ENCODE measurements around the gene NOTO.
"Not testable (repeated sequence)": the region's sequence is repeated elsewhere in the genome, so short reads cannot be mapped to it uniquely, and the experiment has no call there.

The NOTO gene

DNA sequence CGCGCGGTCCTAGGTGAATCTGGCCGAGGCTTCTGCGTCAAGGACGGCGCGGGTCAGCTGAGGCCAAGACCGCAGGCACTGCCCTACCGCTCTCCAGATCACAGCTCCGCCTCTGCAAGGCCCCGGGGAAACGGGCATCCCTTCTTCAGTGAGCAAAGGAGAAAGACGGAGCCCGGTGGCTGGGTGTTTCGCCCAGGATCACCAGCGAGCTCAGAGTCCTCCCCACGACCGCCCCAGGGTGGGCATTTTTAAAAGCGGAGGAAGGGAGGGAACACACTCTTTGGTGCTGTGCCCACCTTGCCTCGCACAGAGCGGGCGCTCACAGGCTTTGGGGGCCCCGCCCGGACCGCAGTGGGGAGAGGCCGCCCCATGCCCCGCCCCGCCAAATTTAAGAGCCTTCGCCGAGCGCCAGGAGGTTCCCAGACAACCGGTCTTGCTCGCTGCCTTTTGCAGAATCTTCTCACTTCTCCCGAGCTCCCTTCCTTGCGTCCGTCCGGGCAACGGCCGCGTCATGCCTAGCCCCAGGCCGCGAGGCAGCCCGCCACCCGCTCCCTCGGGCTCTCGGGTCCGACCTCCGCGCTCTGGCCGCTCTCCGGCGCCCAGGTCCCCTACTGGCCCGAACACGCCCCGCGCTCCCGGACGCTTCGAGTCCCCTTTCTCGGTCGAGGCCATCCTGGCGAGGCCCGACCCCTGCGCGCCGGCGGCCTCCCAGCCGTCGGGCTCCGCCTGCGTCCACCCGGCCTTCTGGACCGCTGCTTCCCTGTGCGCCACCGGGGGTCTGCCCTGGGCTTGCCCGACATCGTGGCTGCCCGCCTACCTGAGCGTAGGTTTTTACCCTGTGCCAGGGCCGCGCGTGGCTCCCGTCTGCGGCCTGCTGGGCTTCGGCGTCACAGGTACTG is at the start of gene NOTO:
Gene NOTO (plus strand): TSS at position 419 of the 899 bp plus-strand sequence. CDS start 93 bp downstream, at position 512.
- no peak for DNase-seq (ENCODE audit: low read depth)

DNA sequence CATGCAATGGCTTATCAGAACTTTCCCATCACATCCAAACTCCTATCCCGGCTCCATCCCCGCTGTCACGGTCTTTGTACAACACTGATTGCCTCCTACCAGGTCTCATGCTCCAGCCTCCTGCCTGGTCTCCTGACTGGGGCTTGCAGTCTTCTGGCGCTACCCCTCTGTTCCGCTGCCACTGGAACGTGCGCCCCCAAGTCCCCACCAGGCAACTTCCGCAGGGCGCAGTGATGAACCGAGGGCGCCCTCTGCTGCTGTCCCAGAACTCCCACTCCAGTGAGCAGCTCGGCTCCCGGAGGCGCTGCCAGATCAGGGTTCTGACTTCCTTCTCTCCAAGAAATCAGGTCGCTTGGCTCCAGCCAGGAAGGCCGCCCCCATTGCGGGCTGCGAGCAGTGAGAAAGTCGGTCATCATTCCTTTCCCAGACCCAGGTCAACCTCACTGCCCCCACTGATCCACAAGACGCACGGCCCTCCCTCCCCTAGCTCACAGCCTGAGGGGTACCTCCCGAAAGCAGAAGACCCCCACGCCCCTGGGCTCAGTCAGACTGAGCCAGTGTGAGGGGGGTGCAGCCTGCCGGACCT is 45.7 kb upstream of the NOTO start:
- DNase-seq (ENCODE audit: low read depth): no peak

DNA sequence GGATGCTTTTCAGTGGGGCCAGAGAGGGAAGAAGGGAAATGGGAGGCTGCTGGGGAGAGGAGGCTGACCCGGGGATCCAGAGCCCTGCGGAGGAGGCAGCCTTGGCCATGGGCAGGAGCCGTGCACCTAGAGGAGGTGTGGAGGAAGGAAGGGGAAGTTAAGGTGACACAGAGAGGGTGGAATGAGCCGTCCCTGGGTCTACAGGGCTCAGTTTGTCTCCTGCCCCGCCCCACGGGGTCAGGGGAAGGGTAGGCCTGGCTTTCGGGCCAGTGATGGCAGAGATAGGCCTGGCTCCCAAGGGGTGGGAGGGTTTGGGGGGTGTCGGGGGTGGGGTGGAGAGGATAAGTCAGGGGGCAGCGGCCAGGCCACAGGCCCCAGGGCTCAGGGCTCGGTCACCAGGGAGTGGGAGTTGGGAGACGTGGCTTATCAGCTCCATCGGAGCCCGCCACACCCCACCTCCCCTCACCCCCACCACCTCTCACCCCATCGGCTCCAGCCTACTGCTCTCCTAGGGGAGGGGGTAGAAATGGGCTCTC is 39.5 kb upstream of the NOTO start:
- no peak for DNase-seq (ENCODE audit: low read depth)

- DNase-seq (ENCODE audit: low read depth): peak; percentile 17
Measured at GRCh38 chr2:73163483-73164367, 38.6 kb upstream of the NOTO start.

DNA sequence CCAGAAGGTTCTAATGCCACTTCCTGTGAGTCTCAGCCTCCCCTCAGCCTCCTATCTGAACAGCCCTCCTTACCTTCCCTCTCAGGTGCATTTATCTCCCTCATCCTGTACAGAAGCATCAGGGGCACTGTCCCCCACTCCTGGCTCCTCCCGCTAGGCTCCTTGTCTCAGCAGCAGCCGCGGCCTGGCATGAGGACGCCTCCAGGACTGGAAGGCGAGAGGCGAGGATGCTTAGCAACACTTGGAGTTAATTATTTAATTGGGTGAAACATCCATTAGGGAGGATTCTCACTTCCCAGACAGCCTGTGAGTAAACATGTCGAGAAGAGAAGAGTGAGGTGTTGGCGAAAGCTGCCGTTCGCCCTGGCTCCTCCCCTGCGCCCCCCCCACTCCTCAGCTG is 36.4 kb upstream of the NOTO start:
- not testable (repeated sequence) for DNase-seq (ENCODE audit: low read depth)

GRCh38 chr2:73166813-73167212 is 35.6 kb upstream of the NOTO start:
- not testable (repeated sequence) for DNase-seq (ENCODE audit: low read depth)

GRCh38 chr2:73168348-73168747 is 34.0 kb upstream of the NOTO start:
- DNase-seq (ENCODE audit: low read depth): not testable (repeated sequence)

DNA sequence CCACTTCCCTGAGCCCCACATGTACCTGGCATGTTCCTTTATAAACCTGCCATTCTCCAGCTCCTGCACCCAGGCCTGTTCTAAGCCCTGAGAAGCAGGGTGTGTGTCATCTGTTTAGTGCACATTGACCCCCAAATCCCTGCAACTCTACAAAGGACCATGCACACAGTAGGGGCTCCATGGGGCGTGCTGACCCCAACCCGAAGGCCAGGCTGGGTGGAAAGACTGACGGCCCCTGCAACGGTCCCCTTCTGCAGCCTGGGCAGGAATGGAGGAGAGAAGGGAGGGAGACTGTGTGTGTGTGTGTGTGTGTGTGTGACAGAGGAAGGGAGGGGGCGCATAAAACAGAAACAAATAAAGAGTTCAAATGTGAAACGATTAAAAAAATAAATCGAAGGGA is 32.0 kb upstream of the NOTO start:
- DNase-seq (ENCODE audit: low read depth): not testable (repeated sequence)

DNA sequence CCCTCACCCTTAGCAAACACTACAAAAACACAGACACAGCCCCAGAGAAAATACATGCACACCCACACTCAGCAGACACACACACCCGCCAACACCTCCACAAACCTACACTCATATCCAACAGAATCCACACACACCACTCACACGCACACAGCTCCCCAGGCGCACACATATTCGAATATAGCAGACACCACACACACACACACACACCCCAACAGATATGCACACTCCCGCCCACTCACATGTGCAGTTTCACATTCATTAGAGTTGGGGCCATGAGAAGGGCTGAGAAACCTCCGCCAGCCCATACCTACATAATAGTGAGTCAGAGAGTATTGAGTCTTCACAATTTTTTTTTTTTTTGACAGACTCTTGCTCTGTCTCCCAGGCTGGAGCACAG is 29.4 kb upstream of the NOTO start:
- no peak for DNase-seq (ENCODE audit: low read depth)

DNA sequence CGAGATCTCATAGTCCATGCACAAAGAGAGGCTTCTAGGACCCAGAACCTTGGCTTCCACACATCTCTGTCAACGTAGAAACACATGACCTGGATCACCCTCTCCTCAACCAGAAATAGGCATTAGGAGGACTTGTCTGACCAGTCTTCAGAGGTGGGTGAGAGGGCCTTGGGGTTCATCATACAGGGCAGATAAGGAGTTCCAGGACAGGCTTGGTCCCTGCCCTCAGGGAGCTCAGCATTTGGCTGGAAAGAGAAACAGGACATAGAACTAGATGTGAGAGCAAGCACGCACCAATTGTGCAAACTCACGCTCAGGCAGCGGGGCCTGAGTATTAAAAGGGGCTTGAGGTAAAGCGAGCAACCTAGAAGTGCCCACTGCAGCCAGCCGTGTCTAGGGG is 28.6 kb upstream of the NOTO start:
- no peak for DNase-seq (ENCODE audit: low read depth)

DNA sequence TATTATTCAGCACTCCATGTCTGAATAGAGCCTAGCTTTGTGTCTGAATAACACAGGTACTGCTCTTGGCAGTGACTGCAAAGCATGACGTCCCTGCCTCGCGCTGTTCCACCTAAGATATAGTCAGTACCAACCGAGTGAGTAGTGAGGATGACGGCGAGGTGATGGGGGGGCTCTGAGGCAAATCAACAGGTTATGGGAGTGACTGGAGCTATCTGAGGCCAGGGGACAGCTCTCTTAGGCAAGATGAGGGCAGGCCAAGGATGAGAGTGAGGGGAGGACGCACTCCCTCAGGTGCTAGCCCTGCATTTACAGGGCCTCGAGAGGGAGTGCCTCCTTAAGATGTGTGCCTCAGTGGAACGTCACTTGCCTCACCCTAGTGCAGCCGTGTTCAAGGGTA is 28.1 kb upstream of the NOTO start:
- DNase-seq (ENCODE audit: low read depth): no peak

DNA sequence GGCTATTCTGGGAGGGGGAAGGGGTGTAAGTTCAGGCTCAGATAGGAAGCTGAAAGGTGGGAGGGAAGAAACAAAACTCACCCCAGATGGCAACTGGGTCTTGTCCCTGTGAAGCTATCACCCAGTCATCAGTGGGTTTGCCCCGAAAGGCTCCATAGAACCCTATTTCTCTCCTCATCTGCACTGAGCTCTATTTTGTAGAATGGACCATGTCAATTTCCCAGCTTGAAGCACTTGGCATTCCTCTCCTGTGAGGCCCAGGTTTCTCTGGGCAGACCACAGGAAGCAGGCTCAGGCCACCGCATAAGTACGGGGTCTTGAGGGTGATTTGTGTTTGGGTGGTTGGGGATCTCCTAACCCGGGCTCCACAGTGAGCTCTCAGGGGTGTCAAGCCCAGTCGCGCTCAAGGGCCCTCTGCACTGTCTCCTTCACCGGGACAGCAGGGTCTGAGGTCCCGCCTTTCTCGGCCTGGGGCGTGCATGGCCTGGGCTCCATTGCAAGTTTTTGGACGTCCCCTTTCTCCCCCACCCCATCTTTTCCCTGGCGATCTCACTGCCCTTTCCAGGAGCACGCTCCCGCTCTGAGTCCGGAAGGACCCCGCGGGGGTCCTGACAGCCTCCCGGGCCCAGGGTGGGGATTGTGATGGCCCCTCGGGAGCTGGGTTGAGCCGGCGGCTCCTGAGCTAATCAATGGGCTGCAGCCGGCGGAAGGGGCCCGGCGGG is 27.3 kb upstream of the NOTO start:
- no peak for DNase-seq (ENCODE audit: low read depth)

DNA sequence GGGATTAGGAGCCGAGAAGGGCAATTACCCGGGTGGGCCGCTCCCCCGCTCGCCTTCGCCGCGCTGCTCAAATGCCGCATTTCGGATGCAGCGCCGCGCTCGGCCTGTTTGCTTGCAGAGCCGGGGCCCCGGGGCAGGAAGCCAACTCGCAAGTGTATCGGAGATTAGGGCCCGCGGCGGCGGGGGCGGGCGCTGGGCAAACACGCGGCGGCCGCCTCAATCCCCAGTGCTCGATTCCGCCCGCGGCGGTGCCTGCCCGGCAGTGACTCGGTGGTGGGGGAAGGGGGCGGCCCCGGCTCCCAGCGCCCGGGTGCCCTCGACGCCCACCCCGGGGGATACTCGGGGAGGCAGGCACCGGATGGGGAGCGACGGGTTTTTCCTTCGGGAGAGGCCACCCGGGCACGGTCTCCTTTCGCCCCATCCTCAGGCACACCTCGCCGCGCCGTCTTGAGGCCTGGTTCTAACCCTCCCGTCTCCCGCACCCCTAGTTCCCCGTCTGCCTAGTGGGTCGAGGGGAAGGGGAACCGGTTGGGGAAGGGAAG is 26.6 kb upstream of the NOTO start:
- peak; percentile 37 for DNase-seq (ENCODE audit: low read depth)

- no peak for DNase-seq (ENCODE audit: low read depth)
Measured at GRCh38 chr2:73176205-73176880, 26.0 kb upstream of the NOTO start.

GRCh38 chr2:73176881-73177644 is 25.3 kb upstream of the NOTO start:
- peak; percentile 67 for DNase-seq (ENCODE audit: low read depth)

DNA sequence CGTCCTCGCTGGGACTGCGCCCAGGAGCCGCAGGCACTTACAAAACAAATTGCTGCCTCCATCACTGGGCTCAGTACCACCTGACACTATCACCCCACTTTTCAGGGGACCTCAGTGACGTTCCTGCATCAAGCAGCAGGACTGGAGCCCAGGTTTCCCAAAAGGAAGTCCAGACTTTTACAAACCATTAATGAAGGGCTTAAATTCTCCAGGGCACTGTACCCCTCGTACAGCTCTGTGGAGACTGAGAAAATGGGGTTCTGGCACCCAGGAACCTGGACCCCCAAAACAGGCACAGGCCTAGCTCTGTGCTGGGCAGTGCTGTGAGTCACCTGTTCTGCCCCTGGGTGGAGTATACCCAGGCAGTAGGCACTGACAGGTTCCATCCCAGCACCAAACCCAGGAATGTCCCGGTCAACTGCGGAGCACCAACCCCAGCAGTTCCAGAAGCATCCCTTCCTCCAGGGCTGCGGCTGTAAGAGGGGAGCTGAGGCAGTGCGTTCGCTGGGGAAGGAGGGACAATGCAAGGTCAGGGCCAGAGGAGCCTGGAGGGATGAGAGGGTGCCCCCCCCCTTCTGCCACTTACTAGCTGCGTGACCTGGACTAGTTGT is 24.6 kb upstream of the NOTO start:
- DNase-seq (ENCODE audit: low read depth): no peak

DNA sequence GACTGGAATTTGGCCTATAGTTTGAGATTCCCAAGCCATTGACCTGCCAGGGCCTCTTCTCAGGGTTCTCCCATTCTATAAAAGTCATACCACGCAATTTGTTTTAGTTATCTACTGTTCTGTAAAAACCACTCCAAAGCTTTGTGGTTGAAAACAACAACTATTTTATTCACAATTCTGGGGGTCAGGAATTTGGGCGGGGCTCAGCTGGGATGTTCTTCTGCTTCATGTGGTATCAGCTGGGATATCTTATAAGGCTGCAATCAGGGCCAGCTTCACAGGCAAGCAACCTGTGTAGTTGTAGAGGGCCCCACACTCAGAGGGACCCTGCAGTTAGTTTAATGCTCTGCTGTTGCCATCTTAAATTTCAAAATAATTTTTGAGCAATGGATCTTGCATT is 16.4 kb upstream of the NOTO start:
- DNase-seq (ENCODE audit: low read depth): no peak

- no peak for DNase-seq (ENCODE audit: low read depth)
Measured at GRCh38 chr2:73187549-73187948, 14.8 kb upstream of the NOTO start.

DNA sequence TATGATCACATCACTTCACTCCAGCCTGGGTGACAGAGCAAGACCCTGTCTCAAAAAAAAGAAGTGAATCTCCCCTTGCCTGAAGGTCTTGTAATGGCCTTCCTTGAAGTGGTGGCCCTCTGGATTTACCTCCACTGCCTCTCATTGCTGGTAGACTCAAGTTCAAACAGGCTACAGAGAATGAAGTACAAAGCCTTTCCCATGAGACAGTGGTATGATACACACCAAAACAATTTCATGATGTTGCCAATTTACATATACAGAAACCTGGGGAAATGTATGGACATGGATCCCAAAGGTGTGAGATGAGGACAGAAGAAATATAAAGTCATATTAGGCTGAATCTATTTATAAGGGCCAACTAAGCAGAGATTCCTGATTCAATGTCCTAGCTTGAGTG is 4.8 kb upstream of the NOTO start:
- no peak for DNase-seq (ENCODE audit: low read depth)

- DNase-seq (ENCODE audit: low read depth): not testable (repeated sequence)
Measured at GRCh38 chr2:73200281-73200680, 2.1 kb upstream of the NOTO start.
